Measurements from ENCODE around the gene CHCHD5. TPM values are rescaled to one million over a fixed set of nuclear protein-coding genes. Genes with fewer than 3 reads are reported as not detected.

Gene CHCHD5
- total and polyA plus RNA-seq, 2 of the 8 experiments (the other 6 are each of a cell fraction or from before 2014, with no cell fraction given): 27.2 to 71.5 TPM

- Histone ChIP-seq H3K9ac (replicated peaks in 1 of 4; ENCODE audit: extremely low read depth in 1 of 4, low read depth in 3 of 4, low read length in 3 of 4) (no peak overlapping the region), H2BK15ac (ENCODE audit: low read length) (no peak overlapping the region), H3K9me3 (ENCODE audit: insufficient read depth in 2 of 2, low read depth in 1 of 2, low read length in 1 of 2) (no peaks in the 10 kb centered on the region), H4K5ac (ENCODE audit: insufficient read length, low read depth, low read length) (no peak overlapping the region), H2AFZ (ENCODE audit: low read length) (no peak overlapping the region), H4K8ac (ENCODE audit: extremely low read depth, insufficient read depth, low read length) (no peak overlapping the region), H4K20me1 (replicated peaks in 1 of 2; ENCODE audit: control insufficient read depth in 1 of 2, insufficient read depth in 2 of 2, low read length in 2 of 2) (no peaks in the 10 kb centered on the region), H3K27me3 (replicated peaks in 1 of 4; ENCODE audit: control insufficient read depth in 3 of 4, extremely low read depth in 1 of 4, insufficient read depth in 3 of 4, low read length in 3 of 4) (no peaks in the 10 kb centered on the region), H2BK20ac (ENCODE audit: low read length) (no peak overlapping the region), H2BK120ac (replicated peaks; ENCODE audit: low read depth, low read length) (no peak overlapping the region), H3K14ac (ENCODE audit: insufficient read length) (no peak overlapping the region), H4K91ac (replicated peaks; ENCODE audit: insufficient read length, low read length) (no peak overlapping the region), H3K56ac (replicated peaks; ENCODE audit: insufficient read length, low read depth, low read length) (no peak overlapping the region), H2BK5ac (ENCODE audit: low read depth, low read length) (no peak overlapping the region), H3K23ac (ENCODE audit: insufficient read length) (no peak overlapping the region), H3K27ac (ENCODE audit: low read depth, low read length) (no peak overlapping the region), H3K36me3 (ENCODE audit: control insufficient read depth in 2 of 4, insufficient read depth in 4 of 4, low read length in 3 of 4) (no peaks in the 10 kb centered on the region), H3K4me2 (ENCODE audit: insufficient read depth in 1 of 2, low read depth in 2 of 2, low read length in 2 of 2) (no peak overlapping the region), H3K23me2 (ENCODE audit: low read depth, low read length) (no peaks in the 10 kb centered on the region), H3K4me1 (replicated peaks in 1 of 4; ENCODE audit: control insufficient read depth in 3 of 4, insufficient read depth in 4 of 4, low read length in 3 of 4) (no peaks in the 10 kb centered on the region), H3K4me3 (ENCODE audit: extremely low read depth in 1 of 4, insufficient read depth in 2 of 4, low read depth in 3 of 4, low read length in 4 of 4) (no peak overlapping the region), H3K79me1 (ENCODE audit: low read depth, low read length) (no peaks in the 10 kb centered on the region), H2AK5ac (ENCODE audit: low read depth, low read length) (no peak overlapping the region), H3K79me2 (ENCODE audit: control insufficient read depth in 1 of 2, insufficient read depth in 2 of 2, low read length in 2 of 2) (no peaks in the 10 kb centered on the region), H3K4ac (replicated peaks; ENCODE audit: insufficient read length, low read depth, low read length) (no peak overlapping the region), H2BK12ac (ENCODE audit: low read depth, low read length) (no peak overlapping the region), H3K18ac (ENCODE audit: extremely low read depth, low read length) (no peak overlapping the region)
- DNase-seq (ENCODE audit: low read depth in 1 of 2, low spot score in 2 of 2) (no peak), FAIRE-seq (no peak)
- TF ChIP-seq ASH2L (IDR thresholded peaks at IDR 0.05; ENCODE audit: low read length) (no peak), GABPA (IDR thresholded peaks at IDR 0.05; ENCODE audit: borderline replicate concordance, insufficient read depth, low read length) (no peak), MAFK (IDR thresholded peaks at IDR 0.05; ENCODE audit: low read depth, low read length) (no peak), CREB1 (IDR thresholded peaks at IDR 0.05) (no peak), RBBP5 (IDR thresholded peaks at IDR 0.05; ENCODE audit: borderline replicate concordance, low read depth, low read length) (no peak), JUND (IDR thresholded peaks at IDR 0.05; ENCODE audit: low read length) (no peak), SP4 (IDR thresholded peaks at IDR 0.05; ENCODE audit: low read length) (no peak), CHD2 (IDR thresholded peaks at IDR 0.05; ENCODE audit: low read length) (no peak), SIX5 (IDR thresholded peaks at IDR 0.05; ENCODE audit: low read depth, low read length) (no peak), FOSL1 (IDR thresholded peaks at IDR 0.05; ENCODE audit: insufficient read depth, low read depth, low read length) (no peak), EZH2 (IDR thresholded peaks at IDR 0.05; ENCODE audit: low read depth, low read length, severe bottlenecking) (no peak), ZNF274 (IDR thresholded peaks at IDR 0.05; ENCODE audit: borderline replicate concordance, extremely low read depth, low read length) (no peak)
- ChIA-PET POLR2A (ENCODE audit: partially characterized antibody) (interaction anchor here (0.7 to 1.5 kb wide), 4 partner anchors 14 to 712 kb away, joined by 3 to 7 read pairs (median 4); partner anchors contain the start of gene SLC20A1), CTCF (ENCODE audit: partially characterized antibody) (interaction anchor here (0.6 to 8.9 kb wide), 28 partner anchors 10 to 644 kb away, joined by 3 to 65 read pairs (median 4); partner anchors contain the start of genes CHCHD5 and SLC20A1)
- WGBS, 2 experiments (ENCODE audit: extremely low coverage in 1 of 2, insufficient coverage in 1 of 2, insufficient read length in 1 of 2, insufficient replicate concordance in 2 of 2, low coverage in 1 of 2, low lambda C conversion rate in 2 of 2, missing lambda C conversion rate in 1 of 2): 93% methylated on average over 3 of the region's 3 CpGs; no CpG with 5 or more reads in 1 of the 2 experiments
These were observed 16.2 kb downstream of the CHCHD5 start for GRCh38 chr2:112600634-112601033.

All from H1 (cell line).